HEK293 (cell line): ENCODE data around the gene BEST2.
"Not testable (repeated sequence)": the region's sequence is repeated elsewhere in the genome, so short reads cannot be mapped to it uniquely, and the experiment has no call there.

Experiments used
- CTCF ChIA-PET: fragments of 350-600 bp; formaldehyde crosslinking; extraction: SDS; loops from one replicate; lab custom pipeline; 2021; ENCODE audit warnings: antibody characterized with exemption; lab: Yijun Ruan, JAX
- POLR2A ChIA-PET: fragments of 300-600 bp; formaldehyde crosslinking; extraction: SDS; loops from one replicate; lab custom pipeline; 2020; ENCODE audit warnings: antibody characterized with exemption, inconsistent platforms; lab: Yijun Ruan, JAX
- H3K27ac ChIP-seq: fragments of 200-500 bp; sonication (Bioruptor generic); 2 replicates; pipeline ENCODE4 v1.5.1; 2014; ENCODE audit warnings: low read depth, low read length, control low read depth, inconsistent platforms; ENCODE audit errors: extremely low read depth
- H3K36me3 ChIP-seq, 2 experiments: fragments of 200-500 bp in 1 of 2; sonication (Bioruptor generic) in 1 of 2; 1 replicate in 1 of 2; 2 replicates in 1 of 2; pipeline ENCODE4 v1.5.1; 2014 to 2017; ENCODE audit warnings: inconsistent platforms in 2 of 2, low read length in 2 of 2; ENCODE audit not compliant: control insufficient read depth in 2 of 2, insufficient read depth in 1 of 2
- H3K4me1 ChIP-seq: fragments of 200-500 bp; sonication (Bioruptor generic); 2 replicates; pipeline ENCODE4 v1.5.1; 2014; ENCODE audit warnings: mild to moderate bottlenecking, low read length, inconsistent platforms; ENCODE audit not compliant: control insufficient read depth, insufficient read depth
- H3K4me3 ChIP-seq: 2 replicates; pipeline ENCODE4 v1.5.1; 2011; ENCODE audit warnings: low read depth, mild to moderate bottlenecking, control low read depth, low read length, moderate library complexity
- H3K9me3 ChIP-seq: fragments of 200-500 bp; sonication (Bioruptor generic); 2 replicates; pipeline ENCODE4 v1.5.1; 2014; ENCODE audit warnings: low read depth, low read length, inconsistent platforms; ENCODE audit not compliant: control insufficient read depth, insufficient read depth
- KLF9 ChIP-seq: fragments of 450-650 bp; formaldehyde crosslinking; IDR thresholded peaks from 2 replicates; pipeline ENCODE4 v1.5.1; 2016; ENCODE audit warnings: missing biosample characterization, missing genetic modification characterization, low read depth
- OSR2 ChIP-seq: fragments of 450-650 bp; formaldehyde crosslinking; IDR thresholded peaks from 2 replicates; pipeline ENCODE4 v1.5.1; 2016; ENCODE audit warnings: missing biosample characterization, missing genetic modification characterization
- SETDB1 ChIP-seq: IDR thresholded peaks from one replicate; pipeline ENCODE4 v1.6.1; 2017; ENCODE audit warnings: mild to moderate bottlenecking, low read length, moderate library complexity, mixed read lengths; ENCODE audit not compliant: insufficient read length
- YY2 ChIP-seq: fragments of 450-650 bp; formaldehyde crosslinking; IDR thresholded peaks from 2 replicates; pipeline ENCODE4 v1.5.1; 2016; ENCODE audit warnings: missing biosample characterization, missing genetic modification characterization
- ZBTB6 ChIP-seq: fragments of 450-650 bp; formaldehyde crosslinking; IDR thresholded peaks from 2 replicates; pipeline ENCODE4 v1.5.1; 2017; ENCODE audit warnings: missing biosample characterization, missing genetic modification characterization
- ZNF114 ChIP-seq: fragments of 450-650 bp; formaldehyde crosslinking; IDR thresholded peaks from 2 replicates; pipeline ENCODE4 v1.5.0; 2017; ENCODE audit warnings: missing biosample characterization, missing genetic modification characterization
- ZNF138 ChIP-seq: fragments of 450-650 bp; formaldehyde crosslinking; IDR thresholded peaks from 2 replicates; pipeline ENCODE4 v1.5.1; 2016; ENCODE audit warnings: missing biosample characterization, missing genetic modification characterization, borderline replicate concordance
- ZNF202 ChIP-seq: fragments of 450-650 bp; formaldehyde crosslinking; IDR thresholded peaks from 2 replicates; pipeline ENCODE4 v1.5.1; 2016; ENCODE audit warnings: missing biosample characterization, missing genetic modification characterization, borderline replicate concordance
- ZNF280D ChIP-seq: fragments of 450-650 bp; formaldehyde crosslinking; IDR thresholded peaks from 2 replicates; pipeline ENCODE4 v1.5.1; 2016; ENCODE audit warnings: missing biosample characterization, missing genetic modification characterization
- ZNF350 ChIP-seq: fragments of 450-650 bp; formaldehyde crosslinking; IDR thresholded peaks from 2 replicates; pipeline ENCODE4 v1.5.0; 2017; ENCODE audit warnings: missing biosample characterization, mild to moderate bottlenecking, missing genetic modification characterization
- ZNF362 ChIP-seq: fragments of 450-650 bp; formaldehyde crosslinking; IDR thresholded peaks from 2 replicates; pipeline ENCODE4 v1.5.1; 2016; ENCODE audit warnings: missing biosample characterization, missing genetic modification characterization
- ZNF366 ChIP-seq: fragments of 450-650 bp; formaldehyde crosslinking; conservative IDR thresholded peaks from 2 replicates; pipeline ENCODE4 v1.5.1; 2016; ENCODE audit warnings: missing biosample characterization, missing genetic modification characterization
- ZNF596 ChIP-seq: fragments of 450-650 bp; IDR thresholded peaks from 2 replicates; pipeline ENCODE4 v1.5.0; 2018; ENCODE audit warnings: missing biosample characterization, mild to moderate bottlenecking, missing genetic modification characterization, moderate library complexity
- ZNF621 ChIP-seq: fragments of 450-650 bp; formaldehyde crosslinking; IDR thresholded peaks from 2 replicates; pipeline ENCODE4 v1.5.1; 2017; ENCODE audit warnings: missing biosample characterization, missing genetic modification characterization
- ZNF626 ChIP-seq: fragments of 450-650 bp; sonication (Bioruptor Pico); formaldehyde crosslinking; IDR thresholded peaks from 2 replicates; pipeline ENCODE4 v1.5.1; 2018; ENCODE audit warnings: missing biosample characterization, missing genetic modification characterization, inconsistent platforms
- ZNF629 ChIP-seq: fragments of 450-650 bp; formaldehyde crosslinking; IDR thresholded peaks from 2 replicates; pipeline ENCODE4 v1.5.1; 2017; ENCODE audit warnings: missing biosample characterization, missing genetic modification characterization
- ZNF664 ChIP-seq: fragments of 450-650 bp; formaldehyde crosslinking; IDR thresholded peaks from 2 replicates; pipeline ENCODE4 v1.5.1; 2016; ENCODE audit warnings: missing biosample characterization, missing genetic modification characterization
- ZSCAN16 ChIP-seq: fragments of 450-650 bp; formaldehyde crosslinking; IDR thresholded peaks from 2 replicates; pipeline ENCODE4 v1.5.1; 2016; ENCODE audit warnings: missing biosample characterization, missing genetic modification characterization
- ZSCAN18 ChIP-seq: fragments of 450-650 bp; formaldehyde crosslinking; IDR thresholded peaks from 2 replicates; pipeline ENCODE4 v1.5.1; 2016; ENCODE audit warnings: missing biosample characterization, missing genetic modification characterization

Gene BEST2

GRCh38 chr19:12797141-12797587 lies 45.6 kb downstream of the BEST2 start (continued):
- TF ChIP-seq ZNF280D (tag by site-specific recombination), result no peak
- no peak for TF ChIP-seq ZSCAN16
- TF ChIP-seq, all 188 proteins: peak for 2

- H3K36me3 ChIP-seq, result peaks cover 14 to 29% of the 10 kb centered on the region in 2 experiments; a peak in 2 of 3 replicates
- not testable (repeated sequence) for H3K9me3 ChIP-seq, H3K27ac ChIP-seq, H3K4me3 ChIP-seq, H3K4me1 ChIP-seq
- ChIA-PET CTCF (interaction anchor here (0.6 to 16.5 kb wide), 8 partner anchors 8 to 460 kb away, joined by 3 to 386 read pairs (median 6); partner anchors contain the start of genes HOOK2 and RNASEH2A), POLR2A (interaction anchor here (0.7 to 1.2 kb wide), 4 partner anchors 10 to 37 kb away, joined by 4 to 7 read pairs (median 6); no protein-coding TSS in a partner anchor)
- TF ChIP-seq ZNF362 (tag by site-specific recombination), result 0 out of 2 replicates have a peak, but pooled peaks have one; percentile 15
Measured at GRCh38 chr19:12797607-12798006, 46.0 kb downstream of the BEST2 start.

GRCh38 chr19:12799742-12800465 lies 48.3 kb downstream of the BEST2 start:
- POLR2A ChIA-PET, result interaction anchor here (0.7 to 2.8 kb wide), 3 partner anchors 8 to 22 kb away, joined by 4 to 18 read pairs (median 10); partner anchors contain the start of gene JUNB
- Histone ChIP-seq H3K4me1 (no peaks in the 10 kb centered on the region), H3K4me3 (no peak overlapping the region)

More at GRCh38 chr19:12799742-12800465, 48.3 kb downstream of the BEST2 start:
- Histone ChIP-seq H3K36me3 (peaks cover 14 to 29% of the 10 kb centered on the region in 2 experiments; a peak in 2 of 3 replicates), H3K9me3 (no peaks in the 10 kb centered on the region), H3K27ac (no peak overlapping the region)
- no peak for TF ChIP-seq ZNF138 (tag by site-specific recombination)
- TF ChIP-seq SETDB1, result no peak
- TF ChIP-seq ZNF366, result no peak
- no peak for TF ChIP-seq ZNF621 (tag by site-specific recombination)
- TF ChIP-seq ZSCAN18 (tag by site-specific recombination), result no peak
- TF ChIP-seq ZNF664 (tag by site-specific recombination), result no peak
- TF ChIP-seq OSR2 (tag by site-specific recombination), result no peak
- no peak for TF ChIP-seq YY2 (tag by site-specific recombination)
- no peak for TF ChIP-seq ZBTB6 (tag by site-specific recombination)
- TF ChIP-seq ZNF626 (tag by site-specific recombination), result no peak
- no peak for TF ChIP-seq ZNF629 (tag by site-specific recombination)
- TF ChIP-seq ZNF596 (tag by site-specific recombination), result no peak
- TF ChIP-seq ZNF202, result no peak
- TF ChIP-seq ZNF114 (tag by site-specific recombination), result no peak
- TF ChIP-seq KLF9 (tag by site-specific recombination), result no peak
- TF ChIP-seq ZNF350, result no peak
- CTCF ChIA-PET, result interaction anchor here (0.7 to 16.5 kb wide), 7 partner anchors 22 to 236 kb away, joined by 3 to 386 read pairs (median 5); partner anchors contain the start of gene HOOK2
